Sigmoid colon (tissue), 4 donors: ENCODE data around the gene RPTN.

Source experiments
- CTCF ChIP-seq, 4 experiments: fragments of 450-650 bp in 3 of 4; fragments of 200-600 bp in 1 of 4; IDR thresholded peaks; one replicate each; pipeline ENCODE4 v1.5.1; 2016 to 2019; ENCODE audit warnings: antibody characterized with exemption in 4 of 4, mild to moderate bottlenecking in 3 of 4, moderate library complexity in 2 of 4
- EP300 ChIP-seq, 4 donors: sonication (generic); formaldehyde crosslinking; IDR thresholded peaks; one replicate each; pipeline ENCODE4 v1.6.1; 2017; ENCODE audit warnings: antibody characterized with exemption in 4 of 4
- POLR2A ChIP-seq, 2 donors: fragments of 450-650 bp; IDR thresholded peaks; one replicate each; pipeline ENCODE4 v1.6.1; 2016; ENCODE audit warnings: antibody characterized with exemption in 2 of 2, mild to moderate bottlenecking in 2 of 2, moderate library complexity in 2 of 2
- POLR2AphosphoS5 ChIP-seq, 4 donors: sonication (generic); formaldehyde crosslinking; IDR thresholded peaks; one replicate each; pipeline ENCODE4 v1.6.1; 2017; ENCODE audit warnings: antibody characterized with exemption in 4 of 4

- no peak for TF ChIP-seq CTCF (IDR thresholded peaks at IDR 0.05)
- no peak for TF ChIP-seq POLR2A (IDR thresholded peaks at IDR 0.05)
- no peak for TF ChIP-seq EP300 (IDR thresholded peaks at IDR 0.05)
- TF ChIP-seq POLR2AphosphoS5 (IDR thresholded peaks at IDR 0.05) = no peak
Measured at GRCh38 chr1:152165286-152166077, 6.5 kb upstream of the RPTN start.
